ENCODE results near the gene AP2A1. TPM values are rescaled to one million over a fixed set of nuclear protein-coding genes. Genes with fewer than 3 reads are reported as not detected.

AP2A1 gene
- total RNA-seq, 6 experiments from 2014 or later = 38.7 to 103 (median 49.8) TPM

DNA sequence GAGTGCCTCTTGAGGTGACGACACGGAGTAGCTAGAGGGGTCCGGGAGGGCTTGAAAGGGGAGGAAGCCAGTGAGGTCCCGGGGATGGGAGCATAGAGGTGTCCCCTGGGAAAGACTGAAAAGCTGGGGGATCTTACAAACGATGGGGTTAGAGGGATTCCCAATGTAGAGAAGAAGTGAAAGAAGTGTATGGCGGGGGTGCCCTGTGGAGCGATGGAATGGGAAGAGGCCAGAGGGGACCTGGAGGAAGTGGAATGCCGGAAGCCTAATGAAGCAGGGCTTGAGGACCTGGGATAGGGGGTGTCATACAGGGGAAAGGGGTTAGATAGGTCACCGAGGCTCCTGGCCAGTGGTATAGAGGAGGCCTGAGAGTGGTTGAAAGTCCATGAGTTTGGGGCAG lies 580 bp downstream of the AP2A1 start:
- WGBS (ENCODE audit: insufficient coverage, low coverage, low lambda C conversion rate, missing lambda C conversion rate) = 0% methylated on average over 9 of the region's 9 CpGs
- intact Hi-C loops (cut with DNase I) = no loop called here
- Histone ChIP-seq H3K9me3 (no peaks in the 10 kb centered on the region), H3K4me1 (peaks cover 0 to 18% (median 8%) of the 10 kb centered on the region in 4 donors), H3K36me3 (no peaks in the 10 kb centered on the region), H3K27ac (peak overlapping the region; percentile 30 to 60 (median 59)), H3K27me3 (no peaks in the 10 kb centered on the region), H3K4me3 (peak overlapping the region; percentile 63 to 74 (median 71))
- ATAC-seq (no peak), DNase-seq (no peak)
- TF ChIP-seq POLR2A (IDR thresholded peaks at IDR 0.05) = no peak
- TF ChIP-seq, protein P1, sequence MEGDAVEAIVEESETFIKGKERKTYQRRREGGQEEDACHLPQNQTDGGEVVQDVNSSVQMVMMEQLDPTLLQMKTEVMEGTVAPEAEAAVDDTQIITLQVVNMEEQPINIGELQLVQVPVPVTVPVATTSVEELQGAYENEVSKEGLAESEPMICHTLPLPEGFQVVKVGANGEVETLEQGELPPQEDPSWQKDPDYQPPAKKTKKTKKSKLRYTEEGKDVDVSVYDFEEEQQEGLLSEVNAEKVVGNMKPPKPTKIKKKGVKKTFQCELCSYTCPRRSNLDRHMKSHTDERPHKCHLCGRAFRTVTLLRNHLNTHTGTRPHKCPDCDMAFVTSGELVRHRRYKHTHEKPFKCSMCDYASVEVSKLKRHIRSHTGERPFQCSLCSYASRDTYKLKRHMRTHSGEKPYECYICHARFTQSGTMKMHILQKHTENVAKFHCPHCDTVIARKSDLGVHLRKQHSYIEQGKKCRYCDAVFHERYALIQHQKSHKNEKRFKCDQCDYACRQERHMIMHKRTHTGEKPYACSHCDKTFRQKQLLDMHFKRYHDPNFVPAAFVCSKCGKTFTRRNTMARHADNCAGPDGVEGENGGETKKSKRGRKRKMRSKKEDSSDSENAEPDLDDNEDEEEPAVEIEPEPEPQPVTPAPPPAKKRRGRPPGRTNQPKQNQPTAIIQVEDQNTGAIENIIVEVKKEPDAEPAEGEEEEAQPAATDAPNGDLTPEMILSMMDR (IDR thresholded peaks at IDR 0.05) = no peak

DNA sequence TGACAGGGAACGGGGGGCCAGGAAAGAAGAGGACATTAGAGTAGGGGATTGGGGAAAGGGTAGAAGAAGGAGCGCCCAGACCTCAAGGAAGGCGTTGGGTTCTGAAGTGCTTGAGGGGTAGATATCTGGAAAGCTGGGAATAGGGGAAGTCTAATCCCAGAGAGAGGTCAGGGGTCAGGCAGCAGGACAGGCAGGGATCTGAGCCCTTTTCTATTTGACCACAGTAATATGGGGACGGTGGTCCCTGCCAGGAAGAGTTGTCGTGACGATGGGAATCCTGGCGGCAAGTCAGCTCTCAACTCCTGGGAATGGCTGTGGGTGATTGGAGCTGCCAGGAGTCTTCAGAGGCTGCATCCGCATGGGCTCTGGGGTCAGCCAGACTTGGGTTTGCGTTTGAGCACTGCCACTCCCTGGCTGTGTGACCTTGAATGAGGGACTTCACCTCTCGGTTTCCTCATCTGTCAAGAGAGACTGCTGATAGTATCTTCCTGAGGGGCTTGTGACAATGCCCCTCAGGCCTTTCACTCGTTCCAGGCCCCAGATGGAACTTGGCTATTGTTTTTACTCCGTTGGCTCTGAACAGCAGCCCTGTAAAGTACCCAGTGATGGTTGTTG lies 1.3 kb downstream of the AP2A1 start:
- intact Hi-C loops (cut with DNase I) = no loop called here
- ATAC-seq = no peak
- no peak for DNase-seq
- TF ChIP-seq, protein P1 (IDR thresholded peaks at IDR 0.05) = no peak
- TF ChIP-seq POLR2A (IDR thresholded peaks at IDR 0.05) = no peak
- WGBS (ENCODE audit: insufficient coverage, low coverage, low lambda C conversion rate, missing lambda C conversion rate) = 41% methylated on average over 6 of the region's 12 CpGs
- Histone ChIP-seq H3K27ac (peak overlapping the region in 2 of 3 donors; percentile 22 to 30), H3K27me3 (no peaks in the 10 kb centered on the region), H3K36me3 (no peaks in the 10 kb centered on the region), H3K9me3 (no peaks in the 10 kb centered on the region), H3K4me3 (peak overlapping the region; percentile 63 to 74 (median 71)), H3K4me1 (peaks cover 0 to 18% (median 8%) of the 10 kb centered on the region in 4 donors)

DNA sequence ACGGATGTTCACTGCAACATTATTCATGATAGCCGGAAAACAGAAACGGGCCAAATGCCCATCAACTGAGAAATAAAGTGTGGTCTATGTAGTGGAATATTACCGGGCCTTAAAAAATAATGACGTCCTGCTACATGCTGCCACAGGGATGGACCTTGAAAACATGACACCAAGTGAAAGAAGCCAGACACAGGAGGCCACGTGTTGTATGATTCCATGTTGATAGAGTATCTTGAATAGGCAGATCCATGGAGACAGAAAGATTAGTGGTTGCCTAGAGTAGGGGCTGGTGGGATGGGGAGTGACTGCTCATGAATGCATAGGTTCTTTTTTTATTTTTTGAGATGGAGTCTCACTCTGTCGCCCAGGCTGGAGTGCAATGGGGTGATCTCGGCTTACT lies 3.7 kb downstream of the AP2A1 start:
- ATAC-seq (no peak), DNase-seq (no peak)
- H3K36me3 ChIP-seq = no peaks in the 10 kb centered on the region
- no peaks in the 10 kb centered on the region for H3K9me3 ChIP-seq
- 93% methylated on average over 8 of the region's 8 CpGs for WGBS (ENCODE audit: insufficient coverage, low coverage, low lambda C conversion rate, missing lambda C conversion rate)
- no peaks in the 10 kb centered on the region for H3K27me3 ChIP-seq
- TF ChIP-seq, protein P1 (IDR thresholded peaks at IDR 0.05) = no peak
- no peak for TF ChIP-seq POLR2A (IDR thresholded peaks at IDR 0.05)
- intact Hi-C loops (cut with DNase I) = no loop called here
- H3K4me1 ChIP-seq = peaks cover 0 to 14% (median 7%) of the 10 kb centered on the region in 4 donors
- H3K27ac ChIP-seq = no peak overlapping the region
- H3K4me3 ChIP-seq = no peak overlapping the region

DNA sequence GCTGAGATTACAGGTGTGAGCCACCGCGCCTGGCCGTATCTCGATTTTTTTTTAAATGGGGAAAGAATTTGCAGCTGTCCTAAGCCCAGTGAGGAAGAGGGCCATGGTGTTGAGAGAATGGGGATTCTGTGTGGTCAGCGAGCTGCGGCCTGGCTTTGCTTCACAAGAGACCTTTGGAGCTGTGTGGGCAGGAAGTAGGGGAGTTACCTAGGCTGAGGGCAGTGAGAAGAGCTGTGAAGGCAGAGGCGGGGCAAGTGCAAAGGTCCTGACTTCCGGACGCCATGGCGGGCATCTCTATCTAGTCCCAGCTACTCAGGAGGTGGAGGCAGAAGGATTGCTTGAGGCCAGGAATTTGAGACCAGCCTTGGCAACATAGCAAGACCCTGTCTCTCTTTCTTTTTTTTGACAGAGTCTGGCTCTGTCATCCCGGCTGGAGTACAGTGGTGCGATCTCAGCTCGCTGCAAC lies 4.9 kb downstream of the AP2A1 start:
- DNase-seq (peak in 2 of 3 donors; percentile 62 to 74), ATAC-seq (peak; percentile 47 to 76 (median 62))
- Histone ChIP-seq H3K36me3 (no peaks in the 10 kb centered on the region), H3K27ac (no peak overlapping the region), H3K4me3 (no peak overlapping the region), H3K9me3 (no peaks in the 10 kb centered on the region), H3K4me1 (peaks cover 0 to 13% (median 6%) of the 10 kb centered on the region in 4 donors), H3K27me3 (no peaks in the 10 kb centered on the region)
- intact Hi-C loops (cut with DNase I) = no loop called here
- WGBS (ENCODE audit: insufficient coverage, low coverage, low lambda C conversion rate, missing lambda C conversion rate) = 44% methylated on average over 13 of the region's 13 CpGs
- TF ChIP-seq POLR2A (IDR thresholded peaks at IDR 0.05) = peak; percentile 79
- TF ChIP-seq, protein P1 (IDR thresholded peaks at IDR 0.05) = no peak

Data from right lobe of liver (tissue), 6 donors.